CD14-positive monocyte (primary cell): Measurements from ENCODE around the gene TEKT2. TPM values are rescaled to one million over a fixed set of nuclear protein-coding genes. Genes with fewer than 3 reads are reported as not detected.
A peak's percentile ranks its signal among the peaks of the same experiment; 100 is the strongest.

Source experiments
- DNase-seq, 3 donors: peaks; one replicate each; pipeline ENCODE4 v3.0.0-alpha.2; 2011 to 2022
- H2AFZ ChIP-seq: 2 replicates; pipeline ENCODE4 v1.6.0; 2012; ENCODE audit warnings: mild to moderate bottlenecking, low read depth, low read length, inconsistent platforms; ENCODE audit not compliant: insufficient read depth, poor library complexity, severe bottlenecking
- H3K27ac ChIP-seq, 2 donors: 1 replicate in 1 of 2; 2 replicates in 1 of 2; pipeline ENCODE4 v1.5.1; 2012 to 2013; ENCODE audit warnings: low read length in 2 of 2, control low read depth in 1 of 2, inconsistent platforms in 1 of 2, low read depth in 1 of 2, mild to moderate bottlenecking in 1 of 2
- H3K27me3 ChIP-seq, 2 donors: one replicate each; pipeline versions ENCODE4 v1.6.0 to v1.6.1; 2011 to 2013; ENCODE audit warnings: low read length in 2 of 2; ENCODE audit not compliant: control insufficient read depth in 2 of 2, insufficient read depth in 2 of 2
- H3K36me3 ChIP-seq, 2 donors: replicated peaks in 1 of 2; 1 replicate in 1 of 2; 2 replicates in 1 of 2; pipeline versions ENCODE4 v1.5.1 to v1.6.1; 2012 to 2013; ENCODE audit warnings: low read length in 2 of 2, control low read depth in 1 of 2, inconsistent platforms in 1 of 2, mild to moderate bottlenecking in 1 of 2; ENCODE audit not compliant: insufficient read depth in 2 of 2, control insufficient read depth in 1 of 2
- H3K4me1 ChIP-seq, 2 donors: 1 replicate in 1 of 2; 2 replicates in 1 of 2; pipeline versions ENCODE4 v1.5.1 to v1.6.1; 2012 to 2013; ENCODE audit warnings: low read length in 2 of 2, control low read depth in 1 of 2, inconsistent platforms in 1 of 2, mild to moderate bottlenecking in 1 of 2, moderate library complexity in 1 of 2; ENCODE audit not compliant: insufficient read depth in 2 of 2, control insufficient read depth in 1 of 2
- H3K4me2 ChIP-seq: replicated peaks from 2 replicates; pipeline ENCODE3; 2012; ENCODE audit warnings: low read length, moderate library complexity, mild to moderate bottlenecking; ENCODE audit not compliant: poor library complexity, severe bottlenecking; ENCODE audit errors: extremely low read depth
- H3K4me3 ChIP-seq, 3 experiments: fragments of 200-600 bp in 1 of 3; sonication (generic) in 1 of 3; replicated peaks in 1 of 3; 1 replicate in 2 of 3; 2 replicates in 1 of 3; pipeline ENCODE4 v1.5.1; 2011 to 2013; ENCODE audit warnings: low read length in 3 of 3, mild to moderate bottlenecking in 3 of 3, control low read depth in 2 of 3, low read depth in 2 of 3, inconsistent platforms in 1 of 3, moderate library complexity in 1 of 3
- H3K79me2 ChIP-seq: 2 replicates; pipeline ENCODE4 v1.6.0; 2012; ENCODE audit warnings: mild to moderate bottlenecking, control low read depth, inconsistent platforms, low read length, moderate library complexity; ENCODE audit not compliant: insufficient read depth
- H3K9ac ChIP-seq: 2 replicates; pipeline ENCODE4 v1.6.0; 2017; ENCODE audit warnings: low read length, mild to moderate bottlenecking; ENCODE audit not compliant: insufficient read depth, poor library complexity, severe bottlenecking
- H3K9me3 ChIP-seq, 2 donors: replicated peaks in 1 of 2; 1 replicate in 1 of 2; 2 replicates in 1 of 2; pipeline versions ENCODE4 v1.5.1 to v1.6.1; 2012 to 2013; ENCODE audit warnings: low read length in 2 of 2, control low read depth in 1 of 2; ENCODE audit not compliant: control insufficient read depth in 1 of 2, insufficient read depth in 1 of 2
- H4K20me1 ChIP-seq: 2 replicates; pipeline ENCODE4 v1.6.0; 2012; ENCODE audit warnings: mild to moderate bottlenecking, low read length, control low read depth, moderate library complexity; ENCODE audit not compliant: insufficient read depth
- H3K27ac Mint-ChIP-seq, 7 donors: one replicate each; pipeline ENCODE4 v1.8.0; 2020; ENCODE audit warnings: mild to moderate bottlenecking in 7 of 7, mixed read lengths in 7 of 7, moderate library complexity in 6 of 7, inconsistent platforms in 2 of 7
- H3K27me3 Mint-ChIP-seq, 3 donors: one replicate each; pipeline ENCODE4 v1.8.0; 2021 to 2022; ENCODE audit warnings: low read depth in 3 of 3, mild to moderate bottlenecking in 3 of 3, mixed read lengths in 3 of 3, moderate library complexity in 3 of 3, inconsistent platforms in 1 of 3
- H3K36me3 Mint-ChIP-seq, 2 donors: one replicate each; pipeline ENCODE4 v1.8.0; 2020; ENCODE audit warnings: mixed read lengths in 2 of 2, inconsistent platforms in 1 of 2, mild to moderate bottlenecking in 1 of 2
- H3K4me1 Mint-ChIP-seq: one replicate; pipeline ENCODE4 v1.8.0; 2020; ENCODE audit warnings: mild to moderate bottlenecking, mixed read lengths
- H3K4me3 Mint-ChIP-seq, 2 donors: one replicate each; pipeline ENCODE4 v1.8.0; 2020; ENCODE audit warnings: mild to moderate bottlenecking in 2 of 2, mixed read lengths in 2 of 2, moderate library complexity in 1 of 2
- H3K9me3 Mint-ChIP-seq, 7 donors: one replicate each; pipeline ENCODE4 v1.8.0; 2020 to 2022; ENCODE audit warnings: mixed read lengths in 7 of 7, mild to moderate bottlenecking in 6 of 7, moderate library complexity in 6 of 7, inconsistent platforms in 2 of 7
- WGBS: methylation state at CpG from one replicate; pipeline ENCODE4 v1.1.5; 2013; ENCODE audit warnings: missing lambda C conversion rate; ENCODE audit not compliant: insufficient coverage; 5-methylcytosine and 5-hydroxymethylcytosine counted together
- intact Hi-C, 2 donors: fragments of 100-400 bp; cut with micrococcal nuclease; formaldehyde crosslinking; loops; one replicate each; pipeline versions ENCODE4 v1.15.0 to v1.15.1; 2023
- polyA plus RNA-seq, 3 donors: library from polyadenylated mRNA; depleted of rRNA in 1 of 3; unstranded in 2 of 3; stranded (reverse) in 1 of 3; fragments of 300-500 nt in 2 of 3; fragments of >200 nt in 1 of 3; fragmentation: Illumina TruSeq in 2 of 3; gene quantifications; 1 replicate in 2 of 3; 2 replicates in 1 of 3; pipeline ENCODE4 v1.2.3, GENCODE V29; 2012 to 2021
- TF ChIP-seq, protein P1 (sequence below): fragments of 200-600 bp; IDR thresholded peaks from one replicate; pipeline ENCODE4 v1.8.0; 2022; ENCODE audit warnings: antibody characterized with exemption, mild to moderate bottlenecking

The TEKT2 gene
- polyA plus RNA-seq, 3 donors: 0.23 TPM; not detected in 2

DNA sequence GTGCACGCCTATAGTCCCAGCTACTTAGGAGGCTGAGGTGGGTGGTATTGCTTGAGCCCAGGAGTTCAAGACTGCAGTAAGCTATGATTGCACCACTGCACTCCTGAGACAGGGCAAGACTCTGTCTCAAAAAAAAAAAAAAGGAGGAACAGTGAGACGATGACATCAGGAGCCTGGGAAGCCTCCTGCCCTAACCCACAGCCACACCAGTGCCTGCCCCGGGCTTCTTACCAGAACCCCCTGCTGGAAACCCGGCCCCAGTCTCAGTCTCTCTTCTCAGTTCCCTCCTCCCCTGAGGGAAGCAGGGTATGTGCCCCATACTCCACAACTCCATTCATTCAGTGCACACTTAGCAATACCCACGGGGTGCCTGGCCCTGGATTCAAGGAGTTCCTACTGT lies 32.0 kb downstream of the TEKT2 start:
- no peaks in the 10 kb centered on the region for H3K9me3 ChIP-seq
- peaks cover 0 to 2% (median 0%) of the 10 kb centered on the region in 7 donors for H3K9me3 Mint-ChIP-seq
- H3K4me2 ChIP-seq: peak overlapping the region; percentile 1
- H4K20me1 ChIP-seq: no peaks in the 10 kb centered on the region
- 51% methylated on average over 4 of the region's 5 CpGs for WGBS
- TF ChIP-seq, protein P1, sequence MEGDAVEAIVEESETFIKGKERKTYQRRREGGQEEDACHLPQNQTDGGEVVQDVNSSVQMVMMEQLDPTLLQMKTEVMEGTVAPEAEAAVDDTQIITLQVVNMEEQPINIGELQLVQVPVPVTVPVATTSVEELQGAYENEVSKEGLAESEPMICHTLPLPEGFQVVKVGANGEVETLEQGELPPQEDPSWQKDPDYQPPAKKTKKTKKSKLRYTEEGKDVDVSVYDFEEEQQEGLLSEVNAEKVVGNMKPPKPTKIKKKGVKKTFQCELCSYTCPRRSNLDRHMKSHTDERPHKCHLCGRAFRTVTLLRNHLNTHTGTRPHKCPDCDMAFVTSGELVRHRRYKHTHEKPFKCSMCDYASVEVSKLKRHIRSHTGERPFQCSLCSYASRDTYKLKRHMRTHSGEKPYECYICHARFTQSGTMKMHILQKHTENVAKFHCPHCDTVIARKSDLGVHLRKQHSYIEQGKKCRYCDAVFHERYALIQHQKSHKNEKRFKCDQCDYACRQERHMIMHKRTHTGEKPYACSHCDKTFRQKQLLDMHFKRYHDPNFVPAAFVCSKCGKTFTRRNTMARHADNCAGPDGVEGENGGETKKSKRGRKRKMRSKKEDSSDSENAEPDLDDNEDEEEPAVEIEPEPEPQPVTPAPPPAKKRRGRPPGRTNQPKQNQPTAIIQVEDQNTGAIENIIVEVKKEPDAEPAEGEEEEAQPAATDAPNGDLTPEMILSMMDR: no peak
- no peaks in the 10 kb centered on the region for H3K27me3 ChIP-seq
- no peak overlapping the region for H3K9ac ChIP-seq
- H3K27ac ChIP-seq: peak overlapping the region in 1 of 2 donors; percentile 0
- DNase-seq: peak; percentile 55 to 68 (median 62)
- H3K36me3 ChIP-seq: peaks cover 2 to 15% of the 10 kb centered on the region in 2 donors
- H3K4me3 Mint-ChIP-seq: peak overlapping the region in 1 of 2 donors; percentile 21
- H3K79me2 ChIP-seq: peaks cover under 1% of the 10 kb centered on the region
- peaks cover 44% of the 10 kb centered on the region for H3K4me1 Mint-ChIP-seq
- peak overlapping the region in 5 of 7 donors; percentile 12 to 80 (median 65) for H3K27ac Mint-ChIP-seq
- H3K36me3 Mint-ChIP-seq: peaks cover 29% of the 10 kb centered on the region in 2 donors
- peaks cover 34 to 52% of the 10 kb centered on the region in 2 donors for H3K4me1 ChIP-seq
- no peak overlapping the region for H2AFZ ChIP-seq
- H3K4me3 ChIP-seq: no peak overlapping the region
- intact Hi-C loops: no loop called here
- peaks cover 0 to 4% (median 3%) of the 10 kb centered on the region in 3 donors for H3K27me3 Mint-ChIP-seq

DNA sequence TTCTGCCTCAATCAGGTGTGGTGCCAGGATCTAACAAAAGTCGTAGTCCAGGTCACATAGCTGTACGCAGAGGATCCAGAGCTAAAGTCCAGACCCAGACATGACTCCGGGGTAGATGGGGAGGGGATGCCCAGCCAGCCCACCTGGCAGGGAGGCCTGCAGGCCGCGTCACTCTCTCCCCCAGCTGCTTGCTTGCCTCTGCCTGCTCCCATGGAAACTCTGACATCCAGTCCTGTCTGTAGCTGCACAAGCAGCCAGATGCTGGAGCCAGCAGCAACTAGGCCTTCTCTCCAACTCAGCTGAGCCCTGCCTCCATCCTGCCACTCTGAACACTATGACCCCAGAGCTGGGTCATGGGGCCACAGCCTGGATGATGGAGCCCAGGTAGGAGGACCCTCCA lies 33.0 kb downstream of the TEKT2 start:
- Histone ChIP-seq H3K4me1 (peaks cover 43 to 62% of the 10 kb centered on the region in 2 donors), H3K9me3 (no peaks in the 10 kb centered on the region), H3K79me2 (peaks cover 11% of the 10 kb centered on the region), H3K9ac (peak overlapping the region; percentile 15), H3K27ac (no peak overlapping the region), H3K4me2 (no peak overlapping the region), H2AFZ (no peak overlapping the region), H3K27me3 (no peaks in the 10 kb centered on the region), H3K36me3 (peaks cover 2 to 15% of the 10 kb centered on the region in 2 donors), H3K4me3 (no peak overlapping the region), H4K20me1 (no peaks in the 10 kb centered on the region)
- Mint-ChIP-seq H3K27ac (peak overlapping the region in 2 of 7 donors; percentile 8 to 23), H3K4me3 (no peak overlapping the region), H3K4me1 (peaks cover 49% of the 10 kb centered on the region), H3K36me3 (peaks cover 29 to 30% of the 10 kb centered on the region in 2 donors), H3K9me3 (peaks cover 0 to 2% (median 0%) of the 10 kb centered on the region in 7 donors), H3K27me3 (peaks cover 0 to 4% (median 3%) of the 10 kb centered on the region in 3 donors)
- WGBS: 97% methylated on average over 5 of the region's 5 CpGs
- TF ChIP-seq, protein P1: no peak
- no peak for DNase-seq
- intact Hi-C loops: no loop called here
